Colonic mucosa (tissue), 4 donors: ENCODE measurements around the gene IL2RG. TPM values are rescaled to one million over a fixed set of nuclear protein-coding genes. Genes with fewer than 3 reads are reported as not detected.

Experiments used
- DNase-seq: peaks from one replicate; pipeline ENCODE4 v3.0.0-alpha.2; 2020
- H3K27ac ChIP-seq: fragments of 200-600 bp; one replicate; pipeline ENCODE4 v1.8.0; 2021
- H3K27me3 ChIP-seq: fragments of 200-600 bp; one replicate; pipeline ENCODE4 v1.8.0; 2021
- H3K36me3 ChIP-seq: fragments of 200-600 bp; one replicate; pipeline ENCODE4 v1.8.0; 2021
- H3K4me1 ChIP-seq: fragments of 200-600 bp; one replicate; pipeline ENCODE4 v1.8.0; 2021; ENCODE audit warnings: mild to moderate bottlenecking
- H3K4me3 ChIP-seq: fragments of 200-600 bp; one replicate; pipeline ENCODE4 v1.8.0; 2021
- H3K9ac ChIP-seq, 2 donors: one replicate each; pipeline ENCODE4 v1.7.0; 2013; ENCODE audit warnings: control low read depth in 2 of 2, low read depth in 2 of 2, low read length in 2 of 2
- H3K9me3 ChIP-seq: fragments of 200-600 bp; one replicate; pipeline ENCODE4 v1.8.0; 2021
- CTCF ChIP-seq: fragments of 200-600 bp; IDR thresholded peaks from one replicate; pipeline ENCODE4 v1.8.0; 2022; ENCODE audit warnings: antibody characterized with exemption, mild to moderate bottlenecking
- intact Hi-C: fragments of 100-400 bp; cut with DNase I; formaldehyde crosslinking; loops from one replicate; pipeline ENCODE4 v1.14.1; 2022
- total RNA-seq, 2 donors: library from RNA; stranded (reverse); fragmentation: NEBNext Ultra II Directional in 1 of 2; extraction: Animal tissue kit (Norgen Biotek cat#: 25700) in 1 of 2; gene quantifications; one replicate each; pipeline ENCODE4 v1.2.1, GENCODE V29; 2021
- donor health status: healthy.
- donor health status: DM: no; HTN: no; CAD: no.
- donor health status: DM: no; HTN: no; CAD: no.

IL2RG gene
- 10 to 100 TPM; 46.0 to 61.0 TPM for total RNA-seq

DNA sequence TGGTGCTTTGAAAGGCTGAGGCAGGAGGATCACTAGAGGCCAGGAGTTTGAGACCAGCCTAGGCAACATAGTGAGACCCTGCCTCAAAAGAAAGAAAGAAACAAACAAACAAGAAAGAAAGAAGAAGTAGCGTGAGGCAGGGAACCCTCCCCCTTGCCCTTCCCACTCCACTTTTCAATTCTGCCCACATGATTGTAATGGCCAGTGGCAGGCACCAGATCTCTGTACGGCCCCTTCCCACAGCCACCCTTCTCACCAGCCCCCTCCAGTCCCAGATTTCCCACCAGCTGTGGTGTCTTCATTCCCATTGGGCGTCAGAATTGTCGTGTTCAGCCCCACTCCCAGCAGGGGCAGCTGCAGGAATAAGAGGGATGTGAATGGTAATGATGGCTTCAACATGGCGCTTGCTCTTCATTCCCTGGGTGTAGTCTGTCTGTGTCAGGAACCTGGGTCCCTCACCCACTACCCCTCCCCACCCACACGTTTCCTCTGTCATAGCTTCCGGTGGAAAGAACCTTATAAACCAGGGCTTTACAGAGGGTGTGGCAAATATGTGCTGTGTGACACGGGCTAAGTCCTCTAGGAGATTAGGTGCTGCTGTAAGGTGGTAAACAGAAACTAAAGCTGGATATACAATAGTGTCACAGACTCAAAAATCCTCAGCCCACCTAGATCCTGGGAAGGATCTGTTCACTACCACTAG, at the start of gene IL2RG:
Gene IL2RG, minus strand, starts transcription at position 437 of the 703 bp plus-strand sequence. Its CDS starts 38 bp downstream, at position 399.
- intact Hi-C loops: no loop called here
- H3K9ac ChIP-seq: peak within 1 kb of the TSS in 1 of 2 donors; percentile 56
- no peaks in the 10 kb centered on the region for H3K9me3 ChIP-seq
- H3K27me3 ChIP-seq: no peaks in the 10 kb centered on the region
- TF ChIP-seq CTCF: no peak
- H3K4me3 ChIP-seq: peak within 1 kb of the TSS; percentile 14
- H3K36me3 ChIP-seq: no peaks in the 10 kb centered on the region
- H3K27ac ChIP-seq: peak within 1 kb of the TSS; percentile 66
- DNase-seq: peak; percentile 70
- H3K4me1 ChIP-seq: no peaks in the 10 kb centered on the region

GRCh38 chrX:71160475-71160874, 49.1 kb upstream of the IL2RG start:
- no peak overlapping the region for H3K27ac ChIP-seq
- no peaks in the 10 kb centered on the region for H3K4me1 ChIP-seq
- intact Hi-C loops: no loop called here
- no peaks in the 10 kb centered on the region for H3K27me3 ChIP-seq
- no peak for TF ChIP-seq CTCF
- H3K4me3 ChIP-seq: no peak overlapping the region
- no peaks in the 10 kb centered on the region for H3K36me3 ChIP-seq
- H3K9ac ChIP-seq: no peak overlapping the region
- no peaks in the 10 kb centered on the region for H3K9me3 ChIP-seq
- no peak for DNase-seq

DNA sequence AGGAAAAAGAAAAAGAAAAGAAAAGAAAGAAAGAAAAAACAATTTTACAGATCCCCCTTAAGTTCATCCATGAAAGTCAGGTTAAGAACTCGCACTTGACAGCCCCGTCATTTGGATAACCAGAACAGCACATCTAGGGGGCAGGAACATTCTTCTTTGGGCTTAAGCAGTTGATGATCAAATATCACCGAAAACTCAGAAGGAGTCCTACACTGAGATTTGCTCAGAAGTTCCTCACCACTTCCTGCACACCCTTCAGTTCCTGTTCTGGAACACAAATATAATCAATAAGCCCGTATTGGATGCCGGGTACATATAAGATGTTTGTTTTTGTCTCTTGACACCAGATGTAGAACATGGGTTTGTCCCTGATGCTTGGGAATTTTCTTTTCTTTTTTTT, 48.0 kb upstream of the IL2RG start:
- no peaks in the 10 kb centered on the region for H3K36me3 ChIP-seq
- no peak for TF ChIP-seq CTCF
- no peaks in the 10 kb centered on the region for H3K9me3 ChIP-seq
- no peak overlapping the region for H3K27ac ChIP-seq
- intact Hi-C loops: no loop called here
- no peak for DNase-seq
- H3K4me3 ChIP-seq: no peak overlapping the region
- H3K4me1 ChIP-seq: no peaks in the 10 kb centered on the region
- no peaks in the 10 kb centered on the region for H3K27me3 ChIP-seq
- H3K9ac ChIP-seq: no peak overlapping the region

- no peak for DNase-seq
- Histone ChIP-seq H3K4me1 (no peaks in the 10 kb centered on the region), H3K4me3 (no peak overlapping the region), H3K27me3 (no peaks in the 10 kb centered on the region), H3K9ac (no peak overlapping the region), H3K36me3 (no peaks in the 10 kb centered on the region), H3K9me3 (no peaks in the 10 kb centered on the region), H3K27ac (no peak overlapping the region)
- intact Hi-C loops: no loop called here
- no peak for TF ChIP-seq CTCF
Measured at GRCh38 chrX:71158603-71159002, 47.2 kb upstream of the IL2RG start.

- Histone ChIP-seq H3K4me3 (no peak overlapping the region), H3K36me3 (no peaks in the 10 kb centered on the region), H3K9ac (no peak overlapping the region), H3K27ac (no peak overlapping the region), H3K27me3 (no peaks in the 10 kb centered on the region), H3K4me1 (no peaks in the 10 kb centered on the region), H3K9me3 (no peaks in the 10 kb centered on the region)
- no peak for DNase-seq
- intact Hi-C loops: no loop called here
- TF ChIP-seq CTCF: no peak
Measured at GRCh38 chrX:71154641-71155040, 43.3 kb upstream of the IL2RG start.
